ENCODE measurements around the gene OSBPL1A.
"Not testable (repeated sequence)": the region's sequence is repeated elsewhere in the genome, so short reads cannot be mapped to it uniquely, and the experiment has no call there.

OSBPL1A gene

DNA sequence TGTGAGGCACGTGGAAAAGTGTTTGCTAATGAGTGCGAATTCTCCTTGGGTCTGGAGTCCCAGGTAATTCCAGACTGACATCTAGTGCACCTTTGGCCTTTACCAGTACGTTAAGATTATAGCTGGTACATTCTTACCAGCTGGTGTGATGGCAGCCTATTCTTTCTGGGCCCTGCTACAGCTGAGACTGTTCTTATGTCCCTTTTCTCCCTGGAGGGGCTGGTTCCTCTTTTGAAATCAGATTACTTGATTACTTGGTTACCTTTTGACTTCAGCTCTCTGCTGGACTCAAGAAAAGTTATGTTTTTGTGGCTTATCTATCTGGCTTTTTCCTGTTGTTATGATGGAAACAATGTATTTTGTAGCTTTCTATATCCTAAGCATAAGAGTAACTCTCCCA, 244.2 kb downstream of the OSBPL1A start:
- ATAC-seq (ENCODE audit: low read depth), result no peak
- no peaks in the 10 kb centered on the region for H3K4me1 ChIP-seq (ENCODE audit: insufficient read depth, poor library complexity, severe bottlenecking)

GRCh38 chr18:24149591-24149990, 248.0 kb downstream of the OSBPL1A start:
- H3K4me1 ChIP-seq (ENCODE audit: insufficient read depth, poor library complexity, severe bottlenecking); H3K9me3 ChIP-seq (ENCODE audit: severe bottlenecking); H3K36me3 ChIP-seq (ENCODE audit: low read depth); H3K27ac ChIP-seq (ENCODE audit: poor library complexity, severe bottlenecking); H3K4me3 ChIP-seq (ENCODE audit: severe bottlenecking); H3K27me3 ChIP-seq (ENCODE audit: insufficient read depth, poor library complexity, severe bottlenecking); DNase-seq (ENCODE audit: low spot score); ATAC-seq (ENCODE audit: low read depth): not testable (repeated sequence)

More for the DNA sequence above, 244.2 kb downstream of the OSBPL1A start:
- Histone ChIP-seq H3K27ac (ENCODE audit: poor library complexity, severe bottlenecking) (no peak overlapping the region), H3K9me3 (ENCODE audit: severe bottlenecking) (no peaks in the 10 kb centered on the region), H3K36me3 (ENCODE audit: low read depth) (no peaks in the 10 kb centered on the region; the same call in 1 of the 2 replicates), H3K27me3 (ENCODE audit: insufficient read depth, poor library complexity, severe bottlenecking) (no peaks in the 10 kb centered on the region), H3K4me3 (ENCODE audit: severe bottlenecking) (no peak overlapping the region)
- no peak for DNase-seq (ENCODE audit: low spot score)
- TF ChIP-seq CTCF (IDR thresholded peaks at IDR 0.05; ENCODE audit: poor library complexity, severe bottlenecking), result no peak

DNA sequence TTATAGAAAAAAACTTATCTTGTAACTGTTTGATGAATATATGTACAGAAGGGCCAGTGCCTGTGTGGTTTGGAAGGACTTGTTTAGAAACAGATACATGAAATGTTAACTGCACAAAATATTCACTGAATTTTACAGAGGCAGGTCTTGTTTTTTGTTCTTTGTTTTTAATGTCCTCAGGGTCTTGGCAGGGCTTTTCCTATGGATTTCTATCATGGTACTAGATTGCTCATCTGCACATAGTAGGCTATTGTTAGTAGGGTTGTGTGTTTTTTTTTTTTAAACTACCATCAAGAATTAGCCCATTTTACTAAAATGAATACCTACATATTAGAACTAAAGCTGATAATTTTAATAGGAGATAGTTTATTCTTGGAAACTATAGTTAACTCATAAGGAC, 255.2 kb downstream of the OSBPL1A start:
- no peak for ATAC-seq (ENCODE audit: low read depth)
- H3K4me3 ChIP-seq (ENCODE audit: severe bottlenecking), result no peak overlapping the region
- no peaks in the 10 kb centered on the region for H3K9me3 ChIP-seq (ENCODE audit: severe bottlenecking)
- no peak overlapping the region for H3K27ac ChIP-seq (ENCODE audit: poor library complexity, severe bottlenecking)
- no peak for TF ChIP-seq CTCF (IDR thresholded peaks at IDR 0.05; ENCODE audit: poor library complexity, severe bottlenecking)
- no peaks in the 10 kb centered on the region for H3K27me3 ChIP-seq (ENCODE audit: insufficient read depth, poor library complexity, severe bottlenecking)
- DNase-seq (ENCODE audit: low spot score), result no peak
- no peaks in the 10 kb centered on the region for H3K36me3 ChIP-seq (ENCODE audit: low read depth)
- no peaks in the 10 kb centered on the region for H3K4me1 ChIP-seq (ENCODE audit: insufficient read depth, poor library complexity, severe bottlenecking)

- H3K27me3 ChIP-seq (ENCODE audit: insufficient read depth, poor library complexity, severe bottlenecking), result no peaks in the 10 kb centered on the region
- DNase-seq (ENCODE audit: low spot score), result no peak
- no peaks in the 10 kb centered on the region for H3K4me1 ChIP-seq (ENCODE audit: insufficient read depth, poor library complexity, severe bottlenecking)
- no peaks in the 10 kb centered on the region for H3K36me3 ChIP-seq (ENCODE audit: low read depth)
- no peak overlapping the region for H3K4me3 ChIP-seq (ENCODE audit: severe bottlenecking)
- no peak for TF ChIP-seq CTCF (IDR thresholded peaks at IDR 0.05; ENCODE audit: poor library complexity, severe bottlenecking)
- H3K27ac ChIP-seq (ENCODE audit: poor library complexity, severe bottlenecking), result no peak overlapping the region
- no peaks in the 10 kb centered on the region for H3K9me3 ChIP-seq (ENCODE audit: severe bottlenecking)
- no peak for ATAC-seq (ENCODE audit: low read depth)
Measured at GRCh38 chr18:24140697-24141096, 256.9 kb downstream of the OSBPL1A start.

DNA sequence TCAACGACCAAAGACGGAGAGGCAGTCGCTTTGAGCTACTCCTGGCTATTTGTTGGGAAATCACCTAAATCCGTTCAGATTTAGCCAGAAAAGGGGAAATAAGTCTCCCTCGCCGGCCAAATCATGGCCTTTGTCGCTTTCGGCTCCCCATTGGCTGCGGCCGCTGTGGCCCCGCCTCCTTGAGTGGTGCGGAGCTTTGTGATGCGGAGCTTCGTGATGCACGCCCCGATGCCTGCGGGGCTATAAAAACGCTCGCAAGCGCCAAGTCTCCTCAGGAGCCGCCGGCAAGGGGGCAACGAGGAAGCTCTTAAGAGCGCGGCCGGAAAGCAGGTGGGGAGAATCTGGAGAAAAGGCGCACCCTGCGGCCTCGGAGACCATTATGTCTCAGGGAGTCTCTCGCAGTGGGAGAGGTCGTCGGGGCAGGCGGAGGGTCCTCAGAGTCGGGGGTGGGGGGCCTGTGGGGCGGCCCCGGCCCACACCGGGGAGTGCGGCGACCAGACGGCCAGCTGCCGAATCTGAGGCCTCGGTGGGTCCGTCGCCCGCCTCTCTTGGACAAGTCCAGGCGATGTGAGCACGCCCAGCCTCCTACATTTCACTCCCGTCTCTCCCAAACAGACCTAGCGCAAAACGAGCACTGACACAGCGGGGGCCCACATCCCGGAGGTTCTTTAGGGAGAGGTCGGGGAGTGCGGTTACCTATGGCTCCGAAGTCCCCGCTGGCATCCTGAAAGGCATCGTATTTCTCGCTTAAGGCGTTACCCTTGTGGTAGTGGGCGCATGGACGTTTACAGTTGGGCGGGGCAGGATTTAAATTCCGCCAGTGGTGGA, 258.6 kb downstream of the OSBPL1A start, which contains the start of gene CABYR:
Gene CABYR, plus strand, starts transcription at position 274 of the 828 bp plus-strand sequence. CDS start 4,053 bp downstream, outside the sequence.
- peak within 1 kb of the TSS; percentile 12 for H3K27ac ChIP-seq (ENCODE audit: poor library complexity, severe bottlenecking)
- ATAC-seq (ENCODE audit: low read depth) (peak; percentile 93), DNase-seq (ENCODE audit: low spot score) (peak; percentile 86)
- no peaks in the 10 kb centered on the region for H3K36me3 ChIP-seq (ENCODE audit: low read depth)
- no peaks in the 10 kb centered on the region for H3K27me3 ChIP-seq (ENCODE audit: insufficient read depth, poor library complexity, severe bottlenecking)
- H3K4me1 ChIP-seq (ENCODE audit: insufficient read depth, poor library complexity, severe bottlenecking), result no peaks in the 10 kb centered on the region
- H3K9me3 ChIP-seq (ENCODE audit: severe bottlenecking), result no peaks in the 10 kb centered on the region
- H3K4me3 ChIP-seq (ENCODE audit: severe bottlenecking), result peak within 1 kb of the TSS; percentile 41
- TF ChIP-seq CTCF (IDR thresholded peaks at IDR 0.05; ENCODE audit: poor library complexity, severe bottlenecking), result no peak
